ENCODE measurements around the gene ZNF587B.
A peak's percentile ranks its signal among the peaks of the same experiment; 100 is the strongest.
"Not testable (repeated sequence)": the region's sequence is repeated elsewhere in the genome, so short reads cannot be mapped to it uniquely, and the experiment has no call there.

The ZNF587B gene

DNA sequence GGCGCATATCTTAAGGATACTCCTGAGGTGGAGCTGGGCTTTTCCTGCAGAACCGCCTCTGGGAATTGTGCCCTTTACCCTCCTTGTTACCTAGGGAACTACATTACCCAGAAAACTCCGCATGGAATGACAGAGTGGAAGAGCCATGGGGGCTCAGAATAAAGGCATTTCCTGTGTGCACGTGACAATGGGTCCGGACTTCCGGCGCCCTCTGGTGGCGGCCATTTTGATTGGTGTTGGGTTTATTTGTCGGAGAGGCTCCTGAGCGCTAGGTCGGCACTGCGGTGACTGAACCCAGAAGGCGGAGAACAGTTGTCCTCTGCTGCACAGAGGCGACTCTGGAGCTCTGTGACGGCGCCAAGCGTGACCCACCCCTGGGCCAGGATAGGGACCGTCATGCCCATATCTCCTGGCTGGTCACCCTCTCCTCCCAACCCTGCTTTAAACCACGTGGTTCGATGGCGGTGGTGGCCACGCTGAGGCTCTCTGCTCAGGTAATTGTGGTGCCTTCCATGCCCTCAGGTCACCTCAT is at the start of gene ZNF587B:
ZNF587B (plus strand) TSS at position 229 of the 532 bp plus-strand sequence; CDS start at position 459, 230 bp downstream.
- peak; percentile 19 for DNase-seq (ENCODE audit: low spot score)

- DNase-seq (ENCODE audit: low spot score) = no peak
Observed at GRCh38 chr19:57786286-57786685, 43.8 kb upstream of the ZNF587B start.

DNA sequence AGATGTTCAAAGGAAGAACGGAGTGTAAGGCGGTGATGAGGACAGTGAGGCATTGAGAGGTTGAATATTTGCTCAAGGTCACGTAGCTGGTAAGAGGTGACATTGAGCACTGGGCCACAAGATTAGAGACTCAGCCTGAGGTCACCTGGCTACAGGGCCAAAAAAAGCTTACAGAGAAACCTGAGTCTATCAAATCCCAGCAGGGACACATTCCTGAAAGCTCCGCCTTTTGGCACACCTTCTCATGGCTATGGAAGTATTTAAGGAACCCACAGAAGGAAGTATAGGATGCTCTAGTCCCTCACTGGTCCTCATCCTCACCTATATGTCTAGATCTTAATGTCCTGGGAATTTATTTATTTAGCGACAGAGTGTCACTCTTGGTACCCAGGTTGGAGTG is 43.2 kb upstream of the ZNF587B start:
- DNase-seq (ENCODE audit: low spot score) = no peak

GRCh38 chr19:57788114-57788692 is 41.9 kb upstream of the ZNF587B start:
- DNase-seq (ENCODE audit: low spot score) = no peak

GRCh38 chr19:57789288-57789687 is 40.8 kb upstream of the ZNF587B start:
- no peak for DNase-seq (ENCODE audit: low spot score)

DNA sequence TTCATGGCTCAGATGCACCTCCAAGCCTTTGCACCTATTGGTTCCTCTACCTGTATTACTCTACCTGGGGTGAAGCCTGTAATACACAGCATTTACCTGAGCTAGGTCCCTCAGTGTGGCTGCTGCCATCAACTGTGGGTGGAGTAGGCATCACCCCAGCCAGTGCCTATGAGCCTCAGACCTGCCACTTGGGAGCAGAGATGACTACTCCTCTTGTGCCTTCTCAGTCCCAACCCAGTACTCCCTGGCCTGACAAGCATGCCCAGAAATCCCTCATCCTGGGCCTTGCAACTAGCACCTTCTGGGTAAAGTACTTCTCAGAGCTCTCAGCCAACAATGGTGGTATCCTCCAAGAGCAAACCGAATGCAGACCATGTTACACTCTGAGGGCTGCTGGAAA is 33.5 kb upstream of the ZNF587B start:
- DNase-seq (ENCODE audit: low spot score) = not testable (repeated sequence)

DNA sequence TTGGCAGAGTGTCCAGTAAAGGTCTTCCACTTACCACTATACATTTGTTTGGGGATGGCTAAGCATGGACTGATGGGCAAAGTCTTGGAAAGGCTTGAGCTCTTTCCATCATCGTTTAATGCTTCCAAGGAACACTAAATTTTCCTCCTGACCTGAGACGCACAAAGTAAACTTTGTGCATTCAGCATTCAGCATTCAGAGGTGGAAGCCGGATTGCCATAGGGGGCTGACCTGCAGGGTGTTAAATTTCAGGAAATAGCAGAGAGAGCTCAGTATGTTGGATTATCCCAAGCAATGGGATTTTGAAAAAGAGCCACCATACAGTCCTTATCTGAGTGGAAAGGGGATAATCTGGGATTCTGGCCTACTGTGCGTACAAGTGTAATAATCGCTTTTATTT is 29.4 kb upstream of the ZNF587B start:
- no peak for DNase-seq (ENCODE audit: low spot score)

GRCh38 chr19:57802269-57802668 is 27.8 kb upstream of the ZNF587B start:
- no peak for DNase-seq (ENCODE audit: low spot score)

- DNase-seq (ENCODE audit: low spot score) = no peak
Observed at GRCh38 chr19:57803265-57803593, 26.9 kb upstream of the ZNF587B start.

DNA sequence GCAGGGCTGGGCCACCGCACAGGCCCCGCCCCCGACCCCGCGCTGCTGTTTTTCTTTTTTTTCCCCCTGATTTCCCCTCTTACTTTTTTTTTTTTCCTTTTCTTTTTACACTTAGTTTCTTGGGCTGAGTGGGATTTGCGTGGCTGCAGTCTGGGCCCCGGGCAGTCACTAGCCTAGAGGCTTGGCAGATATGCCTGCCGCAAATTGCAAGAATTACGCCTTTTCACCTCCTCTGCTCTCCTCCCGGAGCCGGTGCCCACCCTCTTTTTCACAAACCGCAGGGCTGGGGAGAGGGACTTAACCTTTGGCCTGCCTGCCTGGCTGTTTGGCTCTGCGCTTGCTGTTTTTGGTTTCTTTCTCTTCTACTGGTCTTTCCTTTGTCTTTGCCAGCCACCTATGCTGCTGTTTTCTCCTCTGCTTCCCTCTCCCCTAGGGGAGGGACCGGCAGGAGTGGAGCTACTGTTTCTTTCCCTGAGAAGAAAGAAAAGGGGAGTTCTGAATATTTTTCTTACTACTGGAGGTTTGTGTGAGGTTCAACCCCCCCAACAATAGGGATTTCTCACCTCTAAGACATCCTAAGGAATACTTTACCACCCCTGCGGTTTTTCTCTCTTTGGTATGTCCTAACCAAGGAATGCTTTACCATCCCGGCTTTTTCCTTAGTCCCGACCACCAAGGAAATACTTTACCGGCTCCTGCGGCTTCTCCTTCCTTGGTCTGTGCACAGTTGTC is 26.3 kb upstream of the ZNF587B start:
- peak; percentile 71 for DNase-seq (ENCODE audit: low spot score)

- no peak for DNase-seq (ENCODE audit: low spot score)
Observed at GRCh38 chr19:57807541-57807940, 22.6 kb upstream of the ZNF587B start.

DNA sequence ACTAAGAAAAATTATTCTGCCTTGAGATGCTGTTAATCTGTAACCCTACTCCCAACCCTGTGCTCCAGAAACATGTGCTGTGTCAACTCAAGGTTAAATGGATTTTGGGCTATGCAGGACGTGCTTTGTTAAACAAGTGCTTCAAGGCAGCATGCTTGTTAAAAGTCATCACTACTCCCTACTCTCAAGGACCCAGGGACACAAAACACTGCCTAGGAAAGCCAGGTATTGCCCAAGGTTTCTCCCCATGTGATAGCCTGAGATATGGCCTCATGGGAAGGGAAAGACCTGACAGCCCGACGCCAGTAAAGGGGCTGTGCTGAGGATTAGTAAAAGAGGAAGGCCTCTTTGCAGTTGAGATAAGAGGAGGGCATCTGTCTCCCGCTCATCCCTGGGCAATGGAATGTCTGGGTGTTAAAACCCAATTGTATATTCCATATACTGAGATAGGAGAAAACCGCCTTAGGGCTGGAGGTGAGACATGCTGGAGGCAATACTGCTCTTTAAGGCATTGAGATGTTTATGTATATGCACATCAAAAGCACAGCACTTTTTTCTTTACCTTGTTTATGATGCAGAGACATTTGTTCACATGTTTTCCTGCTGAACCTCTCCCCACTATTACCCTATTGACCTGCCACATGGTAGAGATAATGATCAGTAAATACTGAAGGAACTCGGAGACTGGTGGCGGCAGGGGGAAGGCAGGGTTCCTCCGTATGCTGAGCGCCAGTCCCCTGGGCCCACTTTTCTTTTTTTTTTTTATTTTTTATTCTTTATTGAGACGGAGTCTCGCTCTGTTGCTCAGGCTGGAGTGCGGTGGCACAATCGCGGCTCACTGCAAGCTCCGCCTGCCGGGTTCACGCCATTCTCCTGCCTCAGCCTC is 19.4 kb upstream of the ZNF587B start:
- not testable (repeated sequence) for DNase-seq (ENCODE audit: low spot score)

- no peak for DNase-seq (ENCODE audit: low spot score)
Observed at GRCh38 chr19:57812226-57812625, 17.9 kb upstream of the ZNF587B start.

DNA sequence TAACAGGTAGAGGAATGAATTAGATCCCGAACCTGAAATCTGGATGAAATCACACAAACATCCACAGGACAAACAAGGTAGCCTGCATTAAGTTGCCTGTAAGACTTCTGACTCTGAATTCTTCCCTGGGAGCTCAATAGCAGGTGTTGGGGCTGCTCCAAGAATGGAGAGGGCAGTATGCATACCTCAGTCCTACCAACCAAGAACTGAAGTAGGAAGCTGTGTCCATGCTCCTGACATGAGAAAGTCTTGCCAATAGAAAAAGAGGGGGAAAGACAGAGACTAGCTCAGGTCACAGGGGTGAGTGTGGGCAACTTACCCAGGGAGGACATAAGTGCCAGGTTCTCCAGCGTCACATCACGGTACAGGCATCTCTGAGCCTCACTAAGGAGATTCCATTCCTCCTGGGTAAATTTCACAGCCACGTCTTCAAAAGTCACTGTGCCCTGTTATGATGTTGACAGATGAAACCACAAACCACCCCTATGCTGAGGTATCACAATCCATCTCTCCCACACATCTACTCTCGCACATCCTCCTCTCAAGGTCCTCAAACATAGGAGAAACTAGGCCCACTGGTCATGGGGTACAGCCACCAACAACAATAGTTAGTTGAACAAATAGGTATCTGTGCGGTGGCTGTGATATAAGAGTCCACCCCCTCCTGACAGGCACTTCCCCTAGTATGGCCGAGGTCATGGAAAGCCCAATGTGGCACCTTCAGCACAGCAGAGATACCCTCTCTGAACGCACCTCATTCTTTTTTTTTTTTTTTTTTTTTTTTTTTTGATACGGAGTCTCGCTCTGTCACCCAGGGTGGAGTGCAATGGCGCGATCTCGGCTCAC is 16.9 kb upstream of the ZNF587B start:
- DNase-seq (ENCODE audit: low spot score) = not testable (repeated sequence)

- DNase-seq (ENCODE audit: low spot score) = no peak
Observed at GRCh38 chr19:57813919-57814504, 16.1 kb upstream of the ZNF587B start.

DNA sequence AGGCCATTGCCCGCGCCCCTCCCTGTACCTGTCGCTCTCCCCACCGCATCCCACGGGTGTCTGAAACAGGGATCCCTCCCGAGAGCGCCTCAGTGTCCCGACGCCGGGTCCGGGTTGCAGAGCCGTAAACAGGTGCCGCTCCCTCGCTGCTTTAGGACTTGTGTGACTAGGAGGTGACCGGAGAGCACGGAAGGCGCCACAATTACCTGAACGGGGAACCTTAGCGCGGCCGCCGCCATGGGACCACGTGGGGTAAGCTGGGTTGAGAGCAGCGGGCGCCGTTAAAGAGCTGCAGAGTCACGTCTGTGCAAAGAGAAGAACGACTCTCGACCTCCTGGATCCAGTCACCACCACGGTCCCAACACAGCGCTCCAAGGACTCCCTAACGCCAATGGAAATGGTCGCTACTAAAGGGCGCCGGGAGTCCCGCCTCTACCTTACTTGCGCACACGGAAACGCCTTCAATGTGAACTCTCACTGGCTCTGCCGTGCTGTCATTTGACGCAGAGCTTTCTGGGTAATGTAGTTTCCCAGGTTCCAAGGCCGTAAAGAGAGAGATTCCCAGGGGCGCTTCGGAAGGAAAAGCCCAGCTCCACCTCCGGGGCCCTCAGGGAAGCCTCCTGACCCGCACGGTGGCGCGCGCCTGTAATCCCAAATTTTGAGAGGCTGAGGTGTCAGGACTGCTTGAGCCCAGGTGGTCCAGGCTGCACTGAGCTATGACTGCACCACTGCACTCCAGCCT is 15.4 kb upstream of the ZNF587B start, which contains the start of gene ZNF552:
ZNF552 (minus strand) TSS at position 409 of the 742 bp plus-strand sequence; CDS start at position 239, 170 bp downstream.
- peak; percentile 88 for DNase-seq (ENCODE audit: low spot score)

- DNase-seq (ENCODE audit: low spot score) = no peak
Observed at GRCh38 chr19:57815247-57816075, 14.6 kb upstream of the ZNF587B start.

DNA sequence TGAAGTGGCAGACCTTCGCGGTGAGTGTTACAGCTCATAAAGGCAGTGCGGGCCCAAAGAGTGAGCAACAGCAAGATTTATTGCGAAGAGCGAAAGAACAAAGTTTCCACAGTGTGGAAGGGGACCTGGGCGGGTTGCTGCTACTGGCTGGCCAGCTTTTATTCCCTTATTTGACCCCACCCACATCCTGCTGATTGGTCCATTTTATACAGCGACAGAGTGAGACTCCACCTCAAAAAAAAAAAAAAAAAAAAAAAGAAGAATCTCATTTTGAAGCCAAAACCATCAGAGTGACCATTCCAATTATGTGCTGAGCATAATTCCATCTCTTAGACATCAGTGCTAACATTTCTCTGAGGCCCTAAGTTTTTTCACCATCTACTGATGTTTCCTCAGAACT is 13.4 kb upstream of the ZNF587B start:
- DNase-seq (ENCODE audit: low spot score) = no peak

GRCh38 chr19:57817976-57818375 is 12.1 kb upstream of the ZNF587B start:
- DNase-seq (ENCODE audit: low spot score) = no peak

DNA sequence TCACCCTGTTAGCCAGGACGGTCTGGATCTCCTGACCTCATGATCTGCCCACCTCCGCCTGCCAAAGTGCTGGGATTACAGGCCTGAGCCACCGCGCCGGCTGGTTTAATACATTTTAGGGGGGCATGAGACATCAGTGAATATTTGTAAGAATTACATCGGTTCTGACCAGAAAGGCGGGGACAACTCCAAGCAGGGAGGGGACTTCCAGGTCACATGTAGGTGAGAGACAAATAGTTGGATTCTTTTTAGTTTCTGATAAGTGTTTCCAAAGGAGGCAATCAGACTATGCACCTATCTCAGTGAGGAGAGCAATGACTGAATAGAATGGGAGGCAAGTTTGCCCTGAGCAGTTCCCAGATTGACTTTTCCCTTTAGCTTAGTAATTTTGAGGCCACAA is 11.7 kb upstream of the ZNF587B start:
- DNase-seq (ENCODE audit: low spot score) = no peak

Measured in AG08395 (cell line).